ENCODE measurements around the gene THOC6. TPM values are rescaled to one million over a fixed set of nuclear protein-coding genes. Genes with fewer than 3 reads are reported as not detected.
A peak's percentile ranks its signal among the peaks of the same experiment; 100 is the strongest.

THOC6 gene
- total and polyA plus RNA-seq, 9 of the 15 experiments (the other 6 are each of a cell fraction or from before 2014, with no cell fraction given) = 2.5 to 65.4 (median 42.3) TPM

- TF ChIP-seq ZHX1 (conservative IDR thresholded peaks at IDR 0.05; ENCODE audit: low read length) (no peak), STAT6 (CRISPR knock-in tag; IDR thresholded peaks at IDR 0.05) (no peak), SMAD4 (CRISPR knock-in tag; conservative IDR thresholded peaks at IDR 0.05) (no peak), CHCHD3 (CRISPR knock-in tag; IDR thresholded peaks at IDR 0.05) (no peak), BCLAF1 (IDR thresholded peaks at IDR 0.05; ENCODE audit: borderline replicate concordance in 1 of 2, control insufficient read depth in 1 of 2, low read depth in 2 of 2, low read length in 1 of 2) (0 out of 4 replicates have a peak, but pooled peaks of 1 of the 2 experiments have one; percentile 47), JUNB (CRISPR knock-in tag; conservative IDR thresholded peaks at IDR 0.05) (no peak), DDX20 (tag; IDR thresholded peaks at IDR 0.05; ENCODE audit: low read depth) (no peak), NR0B1 (IDR thresholded peaks at IDR 0.05; ENCODE audit: partially characterized antibody) (no peak), SRSF1 (IDR thresholded peaks at IDR 0.05; ENCODE audit: low read depth, low read length) (no peak), MECOM (CRISPR knock-in tag; IDR thresholded peaks at IDR 0.05) (no peak), ZNF274 (IDR thresholded peaks at IDR 0.05; ENCODE audit: borderline replicate concordance, low read depth, low read length) (no peak), RNF219 (CRISPR knock-in tag; IDR thresholded peaks at IDR 0.05) (no peak), ARID1B (IDR thresholded peaks at IDR 0.05) (no peak), ZBED1 (IDR thresholded peaks at IDR 0.05) (no peak), BDP1 (IDR thresholded peaks at IDR 0.05; ENCODE audit: insufficient read depth, insufficient read length) (no peak)
Observed at GRCh38 chr16:3021449-3022207, 2.2 kb upstream of the THOC6 start (continued).

Measured in K562 (cell line).